RWPE2 (cell line): ENCODE results near the gene ITM2C.

Experiments
- ATAC-seq: fragments of 200-7000 bp; cut with Tn5 transposase; 3 replicates; pipeline ENCODE4 v1.9.1; 2021; ENCODE audit warnings: low read depth
- DNase-seq: peaks from one replicate; pipeline ENCODE4 v3.0.0-alpha.2; 2020; ENCODE audit warnings: low spot score
- H3K27ac ChIP-seq: fragments of 450-650 bp; 2 replicates; pipeline ENCODE4 v1.5.1; 2017; ENCODE audit warnings: mild to moderate bottlenecking; ENCODE audit not compliant: poor library complexity, severe bottlenecking
- H3K27me3 ChIP-seq: fragments of 250-450 bp; sonication (Bioruptor Pico); 2 replicates; pipeline ENCODE4 v1.5.1; 2021; ENCODE audit warnings: mild to moderate bottlenecking, moderate library complexity; ENCODE audit not compliant: insufficient read depth, poor library complexity, severe bottlenecking
- H3K36me3 ChIP-seq: fragments of 250-450 bp; sonication (Bioruptor Pico); 2 replicates; pipeline ENCODE4 v1.5.1; 2020; ENCODE audit warnings: low read depth, mild to moderate bottlenecking, moderate library complexity
- H3K4me1 ChIP-seq: fragments of 250-450 bp; sonication (Bioruptor Pico); 2 replicates; pipeline ENCODE4 v1.5.1; 2021; ENCODE audit warnings: mild to moderate bottlenecking, moderate library complexity; ENCODE audit not compliant: insufficient read depth, poor library complexity, severe bottlenecking
- H3K4me3 ChIP-seq: fragments of 250-450 bp; sonication (Bioruptor Pico); 2 replicates; pipeline ENCODE4 v1.5.1; 2021; ENCODE audit warnings: mild to moderate bottlenecking, moderate library complexity; ENCODE audit not compliant: severe bottlenecking
- H3K9me3 ChIP-seq: fragments of 250-450 bp; sonication (Bioruptor Pico); 2 replicates; pipeline ENCODE4 v1.5.1; 2021; ENCODE audit warnings: mild to moderate bottlenecking, moderate library complexity; ENCODE audit not compliant: severe bottlenecking
- TF ChIP-seq, protein P1 (sequence below): fragments of 450-650 bp; IDR thresholded peaks from one replicate; pipeline ENCODE4 v1.5.1; 2017; ENCODE audit warnings: mild to moderate bottlenecking, moderate library complexity; ENCODE audit not compliant: poor library complexity, severe bottlenecking

The ITM2C gene

DNA sequence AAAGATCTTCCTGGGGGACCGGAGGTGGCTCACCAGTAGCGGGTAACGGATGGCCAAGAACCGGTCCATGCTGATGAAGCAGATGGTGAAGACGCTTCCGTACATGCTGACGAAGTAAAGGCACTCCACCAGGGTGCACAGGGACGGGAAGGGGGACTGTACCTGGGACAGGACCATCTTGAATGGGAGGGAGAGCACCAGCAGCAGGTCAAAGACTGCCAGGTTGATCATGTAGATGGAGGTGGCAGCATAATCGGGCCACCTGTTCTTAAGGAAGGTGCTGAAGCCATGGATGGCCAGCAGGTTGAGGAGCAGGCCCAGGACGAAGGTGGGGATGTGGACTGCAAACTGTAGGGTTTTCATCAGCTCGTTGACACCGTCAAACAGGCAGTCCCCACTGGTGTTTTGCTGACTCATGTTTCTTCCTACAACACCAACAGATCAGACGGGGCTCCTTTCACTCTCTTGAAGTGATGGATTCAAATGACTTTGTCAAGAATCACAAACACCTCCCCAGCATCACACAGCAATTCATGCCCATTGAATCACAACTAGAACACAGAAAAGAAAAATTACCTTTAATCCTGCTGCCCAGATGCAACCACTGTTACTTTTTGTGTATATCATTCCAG is 45.9 kb downstream of the ITM2C start:
- no peak for ATAC-seq
- Histone ChIP-seq H3K9me3 (no peaks in the 10 kb centered on the region), H3K27ac (no peak overlapping the region)

GRCh38 chr2:230912046-230912445 is 47.3 kb downstream of the ITM2C start:
- H3K36me3 ChIP-seq: no peaks in the 10 kb centered on the region
- peaks cover 9% of the 10 kb centered on the region for H3K4me1 ChIP-seq
- TF ChIP-seq, protein P1, sequence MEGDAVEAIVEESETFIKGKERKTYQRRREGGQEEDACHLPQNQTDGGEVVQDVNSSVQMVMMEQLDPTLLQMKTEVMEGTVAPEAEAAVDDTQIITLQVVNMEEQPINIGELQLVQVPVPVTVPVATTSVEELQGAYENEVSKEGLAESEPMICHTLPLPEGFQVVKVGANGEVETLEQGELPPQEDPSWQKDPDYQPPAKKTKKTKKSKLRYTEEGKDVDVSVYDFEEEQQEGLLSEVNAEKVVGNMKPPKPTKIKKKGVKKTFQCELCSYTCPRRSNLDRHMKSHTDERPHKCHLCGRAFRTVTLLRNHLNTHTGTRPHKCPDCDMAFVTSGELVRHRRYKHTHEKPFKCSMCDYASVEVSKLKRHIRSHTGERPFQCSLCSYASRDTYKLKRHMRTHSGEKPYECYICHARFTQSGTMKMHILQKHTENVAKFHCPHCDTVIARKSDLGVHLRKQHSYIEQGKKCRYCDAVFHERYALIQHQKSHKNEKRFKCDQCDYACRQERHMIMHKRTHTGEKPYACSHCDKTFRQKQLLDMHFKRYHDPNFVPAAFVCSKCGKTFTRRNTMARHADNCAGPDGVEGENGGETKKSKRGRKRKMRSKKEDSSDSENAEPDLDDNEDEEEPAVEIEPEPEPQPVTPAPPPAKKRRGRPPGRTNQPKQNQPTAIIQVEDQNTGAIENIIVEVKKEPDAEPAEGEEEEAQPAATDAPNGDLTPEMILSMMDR: no peak
- no peak overlapping the region for H3K27ac ChIP-seq
- DNase-seq (no peak), ATAC-seq (no peak)
- H3K9me3 ChIP-seq: no peaks in the 10 kb centered on the region
- H3K27me3 ChIP-seq: no peaks in the 10 kb centered on the region
- H3K4me3 ChIP-seq: no peak overlapping the region

More for the DNA sequence above, 45.9 kb downstream of the ITM2C start:
- peaks cover 9% of the 10 kb centered on the region for H3K4me1 ChIP-seq
- no peaks in the 10 kb centered on the region for H3K36me3 ChIP-seq
- DNase-seq: peak; percentile 29
- no peak overlapping the region for H3K4me3 ChIP-seq
- no peaks in the 10 kb centered on the region for H3K27me3 ChIP-seq
- TF ChIP-seq, protein P1: no peak

- no peak overlapping the region for H3K27ac ChIP-seq
- no peaks in the 10 kb centered on the region for H3K9me3 ChIP-seq
- no peak for DNase-seq
- TF ChIP-seq, protein P1: no peak
- no peak overlapping the region for H3K4me3 ChIP-seq
- peaks cover 1% of the 10 kb centered on the region for H3K27me3 ChIP-seq
- H3K36me3 ChIP-seq: no peaks in the 10 kb centered on the region
- peaks cover 9% of the 10 kb centered on the region for H3K4me1 ChIP-seq
- ATAC-seq: no peak
Observed at GRCh38 chr2:230912724-230913123, 48.0 kb downstream of the ITM2C start.

DNA sequence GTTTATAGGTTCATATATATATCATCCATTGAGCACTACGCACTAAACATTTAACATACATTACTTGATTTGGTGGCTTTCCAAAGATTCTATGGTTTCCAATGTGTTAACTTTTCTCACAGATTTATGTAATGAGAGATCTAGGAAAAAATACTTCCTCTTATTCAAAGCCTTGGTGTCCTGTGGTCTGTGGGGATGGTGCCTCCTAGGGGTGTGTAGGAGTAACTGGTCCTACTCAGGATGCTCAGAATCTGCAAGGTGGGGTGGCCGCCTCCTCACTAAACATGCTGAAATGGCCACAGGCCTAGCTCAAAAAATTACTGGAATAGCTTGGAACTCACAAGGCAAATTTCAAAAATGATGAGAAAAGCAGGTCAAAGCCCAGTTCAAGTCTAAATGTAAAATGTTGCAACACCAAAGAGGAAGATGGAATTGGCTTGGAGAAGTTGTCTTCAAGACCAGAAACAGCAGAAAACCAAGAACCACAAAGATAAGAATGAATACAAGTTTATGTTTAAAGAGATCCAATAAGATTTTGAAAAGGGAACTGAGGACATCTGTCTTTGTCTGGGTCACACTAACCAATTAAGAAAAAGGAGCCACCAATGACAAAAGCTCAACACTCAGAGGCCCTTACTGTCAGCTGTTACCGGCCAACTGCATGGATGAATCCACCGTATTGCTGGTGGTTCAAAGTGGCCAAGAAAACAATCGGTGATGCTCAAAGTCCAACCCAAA is 48.8 kb downstream of the ITM2C start:
- peak; percentile 8 for DNase-seq
- no peak overlapping the region for H3K27ac ChIP-seq
- peaks cover 10% of the 10 kb centered on the region for H3K4me1 ChIP-seq
- TF ChIP-seq, protein P1: peak; percentile 18
- H3K27me3 ChIP-seq: peaks cover 3% of the 10 kb centered on the region
- no peak overlapping the region for H3K4me3 ChIP-seq
- no peaks in the 10 kb centered on the region for H3K9me3 ChIP-seq
- ATAC-seq: no peak
- H3K36me3 ChIP-seq: no peaks in the 10 kb centered on the region

DNA sequence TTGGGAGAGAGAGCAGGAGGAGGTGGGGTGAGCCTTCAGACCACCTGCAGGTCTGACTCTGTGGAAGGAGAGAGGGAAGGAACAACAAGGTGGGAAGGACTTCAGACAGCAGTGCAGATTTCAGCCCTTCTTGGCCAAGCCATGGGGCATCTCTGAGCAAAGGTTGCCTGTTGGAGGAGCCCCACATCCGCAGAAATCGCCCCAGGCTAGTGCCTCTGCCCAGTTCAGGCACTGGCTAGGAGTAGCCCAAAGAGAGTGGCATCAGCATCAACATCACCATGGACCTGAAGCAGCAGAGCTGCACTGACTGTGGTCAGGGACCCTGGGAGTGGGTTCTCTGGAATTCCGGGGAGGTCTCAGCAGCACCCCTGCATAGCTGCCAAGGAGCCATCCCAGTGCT is 50.1 kb downstream of the ITM2C start:
- Histone ChIP-seq H3K9me3 (no peaks in the 10 kb centered on the region), H3K36me3 (no peaks in the 10 kb centered on the region), H3K27me3 (peaks cover 3% of the 10 kb centered on the region), H3K4me1 (peaks cover 4% of the 10 kb centered on the region), H3K27ac (no peak overlapping the region), H3K4me3 (no peak overlapping the region)
- DNase-seq (peak; percentile 15), ATAC-seq (no peak)
- TF ChIP-seq, protein P1: no peak
